SK-N-SH (cell line): ENCODE measurements around the gene COPS3. TPM values are rescaled to one million over a fixed set of nuclear protein-coding genes. Genes with fewer than 3 reads are reported as not detected.

Experiments
- CTCF ChIA-PET: fragments of 300-600, 350-600 bp; formaldehyde crosslinking; extraction: SDS; loops from one replicate; lab custom pipeline; 2021; lab: Yijun Ruan, JAX
- POLR2A ChIA-PET: fragments of 350-600 bp; sonication (Branson Sonifier 250); formaldehyde crosslinking; extraction: SDS; loops from one replicate; lab custom pipeline; 2020; ENCODE audit warnings: antibody characterized with exemption, inconsistent platforms; lab: Yijun Ruan, JAX
- DNase-seq: peaks from one replicate; pipeline ENCODE4 v3.0.0; 2012
- H2AFZ ChIP-seq: fragments of 200-600 bp; sonication (generic); 2 replicates; pipeline ENCODE4 v1.8.1; 2016; ENCODE audit warnings: antibody characterized with exemption, mild to moderate bottlenecking, low read depth
- H3F3A ChIP-seq: fragments of 200-600 bp; sonication (generic); replicated peaks from 2 replicates; pipeline ENCODE3; 2016; ENCODE audit warnings: antibody characterized with exemption, mild to moderate bottlenecking; ENCODE audit not compliant: insufficient read depth
- H3K27ac ChIP-seq, 2 experiments: fragments of 200-500 bp in 1 of 2; fragments of 200-600 bp in 1 of 2; sonication (Bioruptor generic) in 1 of 2; sonication (generic), shearing (Covaris generic) in 1 of 2; 2 replicates each; pipeline versions ENCODE4 v1.5.1 to v1.6.1; 2014 to 2016; ENCODE audit warnings: low read depth in 2 of 2, inconsistent platforms in 1 of 2, low read length in 1 of 2, mild to moderate bottlenecking in 1 of 2, mixed read lengths in 1 of 2
- H3K27me3 ChIP-seq: fragments of 200-600 bp; sonication (generic), shearing (Covaris generic); 2 replicates; pipeline ENCODE4 v1.6.1; 2016; ENCODE audit warnings: mixed run types; ENCODE audit not compliant: insufficient read depth
- H3K36me3 ChIP-seq, 2 experiments: fragments of 200-500 bp in 1 of 2; fragments of 200-600 bp in 1 of 2; sonication (Bioruptor generic) in 1 of 2; sonication (generic) in 1 of 2; replicated peaks in 1 of 2; 2 replicates each; pipeline versions ENCODE3 to v1.5.1; 2014 to 2016; ENCODE audit warnings: low read length in 1 of 2, mild to moderate bottlenecking in 1 of 2; ENCODE audit not compliant: insufficient read depth in 2 of 2, control insufficient read depth in 1 of 2
- H3K4me1 ChIP-seq, 2 experiments: fragments of 200-500 bp in 1 of 2; fragments of 200-600 bp in 1 of 2; sonication (Bioruptor generic) in 1 of 2; sonication (generic), shearing (Covaris generic) in 1 of 2; 2 replicates each; pipeline versions ENCODE4 v1.5.1 to v1.6.1; 2014 to 2016; ENCODE audit warnings: low read depth in 1 of 2, low read length in 1 of 2, mixed run types in 1 of 2; ENCODE audit not compliant: insufficient read depth in 2 of 2, control insufficient read depth in 1 of 2
- H3K4me2 ChIP-seq: fragments of 200-600 bp; sonication (generic), shearing (Covaris generic); 2 replicates; pipeline ENCODE4 v1.6.1; 2017; ENCODE audit warnings: mixed run types
- H3K4me3 ChIP-seq, 2 experiments: fragments of 200-500 bp in 1 of 2; fragments of 200-600 bp in 1 of 2; sonication (Bioruptor generic) in 1 of 2; sonication (generic), shearing (Covaris generic) in 1 of 2; 2 replicates each; pipeline versions ENCODE4 v1.5.1 to v1.8.1; 2014 to 2016; ENCODE audit warnings: low read depth in 2 of 2, inconsistent platforms in 1 of 2, low read length in 1 of 2, mild to moderate bottlenecking in 1 of 2, mixed read lengths in 1 of 2, moderate library complexity in 1 of 2
- H3K79me2 ChIP-seq: fragments of 200-600 bp; sonication (generic); 2 replicates; pipeline ENCODE4 v1.8.1; 2017; ENCODE audit warnings: mild to moderate bottlenecking; ENCODE audit not compliant: insufficient read depth
- H3K9ac ChIP-seq: fragments of 200-600 bp; sonication (generic); 2 replicates; pipeline ENCODE4 v1.6.1; 2017; ENCODE audit warnings: mixed run types
- H3K9me2 ChIP-seq: fragments of 200-600 bp; sonication (generic); 2 replicates; pipeline ENCODE4 v1.6.1; 2017; ENCODE audit warnings: mixed run types
- H3K9me3 ChIP-seq: fragments of 200-600 bp; sonication (generic); 2 replicates; pipeline ENCODE4 v1.6.1; 2017; ENCODE audit warnings: mixed run types, mild to moderate bottlenecking, moderate library complexity
- H4K20me1 ChIP-seq: fragments of 200-600 bp; sonication (generic); 2 replicates; pipeline ENCODE4 v1.6.1; 2017; ENCODE audit warnings: mild to moderate bottlenecking, mixed run types; ENCODE audit not compliant: insufficient read depth
- CHD2 ChIP-seq: fragments of 150-350 bp; IDR thresholded peaks from 2 replicates; pipeline ENCODE4 v1.6.1; 2018; ENCODE audit warnings: low read length; ENCODE audit not compliant: partially characterized antibody
- ELF1 ChIP-seq: IDR thresholded peaks from 2 replicates; pipeline ENCODE4 v1.4.0; 2012
- EP300 ChIP-seq, 2 experiments: IDR thresholded peaks; 2 replicates each; pipeline versions ENCODE4 v1.4.0 to v1.6.1; 2012; ENCODE audit warnings: borderline replicate concordance in 1 of 2, low read depth in 1 of 2, low read length in 1 of 2
- EZH2phosphoT487 ChIP-seq: fragments of 200-600 bp; sonication (generic); IDR thresholded peaks from 2 replicates; pipeline ENCODE4 v1.6.1; 2017; ENCODE audit warnings: low read depth, mixed run types, mild to moderate bottlenecking, antibody characterized with exemption, moderate library complexity, borderline replicate concordance
- FOSL2 ChIP-seq: IDR thresholded peaks from 2 replicates; pipeline ENCODE4 v1.4.0; 2012; ENCODE audit warnings: low read depth, mild to moderate bottlenecking, moderate library complexity, borderline replicate concordance
- FOXM1 ChIP-seq: IDR thresholded peaks from 2 replicates; pipeline ENCODE4 v1.4.0; 2012; ENCODE audit warnings: low read depth, mild to moderate bottlenecking
- JUND ChIP-seq: IDR thresholded peaks from 2 replicates; pipeline ENCODE4 v1.4.0; 2012
- MAX ChIP-seq: IDR thresholded peaks from 2 replicates; pipeline ENCODE4 v1.4.0; 2012; ENCODE audit warnings: low read depth
- MEF2A ChIP-seq: IDR thresholded peaks from 2 replicates; pipeline ENCODE4 v1.4.0; 2012; ENCODE audit warnings: low read depth, borderline replicate concordance
- MXI1 ChIP-seq: IDR thresholded peaks from 2 replicates; pipeline ENCODE4 v1.6.1; 2012; ENCODE audit warnings: mild to moderate bottlenecking, low read depth, low read length, improper control_type of control experiment
- NFIC ChIP-seq: IDR thresholded peaks from 2 replicates; pipeline ENCODE4 v1.4.0; 2012; ENCODE audit warnings: borderline replicate concordance
- NRF1 ChIP-seq: IDR thresholded peaks from 2 replicates; pipeline ENCODE4 v1.6.1; 2012; ENCODE audit warnings: low read depth, mild to moderate bottlenecking, low read length
- POLR2AphosphoS5 ChIP-seq: IDR thresholded peaks from 2 replicates; pipeline ENCODE4 v1.6.1; 2012; ENCODE audit warnings: low read depth, low read length
- RAD21 ChIP-seq: IDR thresholded peaks from 2 replicates; pipeline ENCODE4 v1.6.1; 2012; ENCODE audit warnings: mild to moderate bottlenecking, low read length
- RCOR1 ChIP-seq: fragments of 150-350 bp; IDR thresholded peaks from 2 replicates; pipeline ENCODE4 v1.6.1; 2017; ENCODE audit warnings: antibody characterized with exemption, low read length
- REST ChIP-seq: IDR thresholded peaks from 2 replicates; pipeline ENCODE4 v1.6.1; 2012; ENCODE audit warnings: mild to moderate bottlenecking, low read depth, low read length, moderate library complexity
- SIN3A ChIP-seq: IDR thresholded peaks from 2 replicates; pipeline ENCODE4 v1.6.1; 2012; ENCODE audit warnings: low read depth, mild to moderate bottlenecking, low read length, moderate library complexity, borderline replicate concordance
- SMC3 ChIP-seq: IDR thresholded peaks from 2 replicates; pipeline ENCODE4 v1.6.1; 2012; ENCODE audit warnings: low read depth, low read length, improper control_type of control experiment
- TAF1 ChIP-seq: IDR thresholded peaks from 2 replicates; pipeline ENCODE4 v1.6.1; 2012; ENCODE audit warnings: low read depth, mild to moderate bottlenecking, low read length, moderate library complexity, borderline replicate concordance
- TEAD4 ChIP-seq: IDR thresholded peaks from 2 replicates; pipeline ENCODE4 v1.4.0; 2012; ENCODE audit warnings: mild to moderate bottlenecking, borderline replicate concordance; ENCODE audit not compliant: insufficient read depth
- USF1 ChIP-seq: IDR thresholded peaks from 2 replicates; pipeline ENCODE4 v1.4.0; 2012; ENCODE audit warnings: low read depth, borderline replicate concordance
- USF2 ChIP-seq: fragments of 150-350 bp; IDR thresholded peaks from 2 replicates; pipeline ENCODE4 v1.6.1; 2017; ENCODE audit warnings: antibody characterized with exemption, low read length, low read depth, borderline replicate concordance
- ZBTB33 ChIP-seq: IDR thresholded peaks from 2 replicates; pipeline ENCODE4 v1.4.0; 2012; ENCODE audit warnings: low read depth, borderline replicate concordance
- WGBS: methylation state at CpG from one replicate; pipeline ENCODE4 v1.1.6; 2017; ENCODE audit warnings: low lambda C conversion rate; 5-methylcytosine and 5-hydroxymethylcytosine counted together
- polyA plus RNA-seq, 3 experiments: library from polyadenylated mRNA; depleted of rRNA; stranded (reverse); fragments of >200 nt; gene quantifications; 2 replicates each; pipeline ENCODE4 v1.2.3, GENCODE V29; 2012

COPS3 gene
- polyA plus RNA-seq, 1 of the 3 experiments (the other 2 are of a cell fraction), result 64.8 TPM

- peaks cover 7 to 18% of the 10 kb centered on the region in 2 experiments; a peak in 2 of 4 replicates for H3K4me1 ChIP-seq
- no peaks in the 10 kb centered on the region for H3K36me3 ChIP-seq
- no peaks in the 10 kb centered on the region for H3K79me2 ChIP-seq
- peak within 1 kb of the TSS; percentile 92 for H3K4me2 ChIP-seq
- peak within 1 kb of the TSS; percentile 78 for H2AFZ ChIP-seq
- H3F3A ChIP-seq, result peaks cover 8% of the 10 kb centered on the region
- H3K27me3 ChIP-seq, result no peaks in the 10 kb centered on the region
- WGBS, result 3% methylated on average over 4 of the region's 107 CpGs
- no peak for TF ChIP-seq EP300 (IDR thresholded peaks at IDR 0.05; ENCODE audit: borderline replicate concordance in 1 of 2, low read depth in 1 of 2, low read length in 1 of 2)
- TF ChIP-seq TEAD4, result no peak
- no peak for TF ChIP-seq ZBTB33
- TF ChIP-seq FOSL2, result no peak
- no peak for TF ChIP-seq RAD21
- TF ChIP-seq SIN3A, result peak; percentile 26; the same call in 1 of the 2 replicates
- TF ChIP-seq ELF1, result no peak
- peak; percentile 75; the same call in 1 of the 2 replicates for TF ChIP-seq MXI1
- no peak for TF ChIP-seq JUND
- TF ChIP-seq USF1, result no peak
- TF ChIP-seq EZH2phosphoT487, result no peak
- TF ChIP-seq TAF1, result peak; percentile 57; the same call in 1 of the 2 replicates
- peak; percentile 63; the same call in 1 of the 2 replicates for TF ChIP-seq POLR2AphosphoS5
- TF ChIP-seq RCOR1, result no peak
- TF ChIP-seq USF2, result no peak
- no peak for TF ChIP-seq SMC3
- no peak for TF ChIP-seq NRF1
- peak; percentile 18 for TF ChIP-seq CHD2
- TF ChIP-seq MAX, result peak; percentile 77; the same call in 1 of the 2 replicates
- TF ChIP-seq MEF2A, result no peak
- no peak for TF ChIP-seq FOXM1
- TF ChIP-seq REST, result no peak
- TF ChIP-seq NFIC, result no peak
- peak within 1 kb of the TSS; percentile 7 to 83; a peak in 3 of 4 replicates for H3K27ac ChIP-seq
- H3K9ac ChIP-seq, result peak within 1 kb of the TSS; percentile 64
- POLR2A ChIA-PET, result no interaction called here
- no peaks in the 10 kb centered on the region for H4K20me1 ChIP-seq
- H3K9me3 ChIP-seq, result no peaks in the 10 kb centered on the region
- CTCF ChIA-PET, result no interaction called here
- H3K4me3 ChIP-seq, result peak within 1 kb of the TSS; percentile 58 to 83
- no peaks in the 10 kb centered on the region for H3K9me2 ChIP-seq
- DNase-seq, result peak; percentile 95
Measured at GRCh38 chr17:17303010-17303846, 22.2 kb upstream of the COPS3 start, which contains the start of gene NT5M. NT5M (plus strand) TSS chr17:17303373; CDS start chr17:17303551, 178 bp downstream.
